ENCODE data around the gene SLC9A9.
A peak's percentile ranks its signal among the peaks of the same experiment; 100 is the strongest.

The SLC9A9 gene

DNA sequence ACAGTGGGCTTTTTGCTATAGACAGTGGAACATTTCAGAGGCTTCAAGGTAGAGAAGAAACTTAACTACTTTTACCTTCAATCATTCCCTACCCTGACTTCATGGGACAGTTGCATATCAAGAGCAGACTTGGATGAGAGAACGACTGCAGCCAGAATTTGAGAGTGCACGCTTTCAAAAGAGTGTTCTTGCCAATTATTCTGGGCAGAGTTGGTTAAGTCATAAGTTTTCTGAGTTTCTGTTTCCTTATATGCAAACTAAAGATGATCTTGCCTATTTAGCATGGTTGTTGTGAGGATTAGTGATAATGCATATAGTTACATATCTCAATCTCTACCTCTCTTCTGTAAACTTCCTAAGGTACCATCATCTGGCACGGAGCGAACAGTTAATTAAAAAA, 7.6 kb downstream of the SLC9A9 start:
- DNase-seq = no peak

GRCh38 chr3:143839980-143840379, 8.3 kb downstream of the SLC9A9 start:
- DNase-seq = no peak

DNA sequence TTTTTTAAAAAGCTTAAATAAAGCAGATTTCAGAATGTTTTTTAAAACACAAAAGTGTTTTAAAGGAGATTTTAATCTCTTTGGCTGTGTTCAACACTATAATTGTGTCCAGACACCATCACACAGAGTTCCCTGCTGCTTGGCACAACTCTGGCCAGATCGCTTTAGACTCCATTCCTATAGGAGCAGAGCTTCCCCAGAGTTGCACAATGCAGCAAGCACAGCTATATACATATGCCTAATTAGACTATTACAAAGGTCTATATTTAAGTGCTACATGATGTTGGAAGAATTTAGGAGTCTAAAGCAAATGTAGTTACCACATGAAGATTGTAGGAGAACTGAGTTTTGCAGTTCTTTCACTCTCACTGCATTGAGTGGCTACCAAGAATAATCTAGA, 11.2 kb downstream of the SLC9A9 start:
- no peak for DNase-seq

- no peak for DNase-seq
Observed at GRCh38 chr3:143835312-143835711, 13.0 kb downstream of the SLC9A9 start.

GRCh38 chr3:143832433-143832832, 15.8 kb downstream of the SLC9A9 start:
- peak; percentile 70 for DNase-seq

- no peak for DNase-seq
Observed at GRCh38 chr3:143831994-143832393, 16.3 kb downstream of the SLC9A9 start.

- peak; percentile 60 for DNase-seq
Observed at GRCh38 chr3:143831208-143831607, 17.1 kb downstream of the SLC9A9 start.

DNA sequence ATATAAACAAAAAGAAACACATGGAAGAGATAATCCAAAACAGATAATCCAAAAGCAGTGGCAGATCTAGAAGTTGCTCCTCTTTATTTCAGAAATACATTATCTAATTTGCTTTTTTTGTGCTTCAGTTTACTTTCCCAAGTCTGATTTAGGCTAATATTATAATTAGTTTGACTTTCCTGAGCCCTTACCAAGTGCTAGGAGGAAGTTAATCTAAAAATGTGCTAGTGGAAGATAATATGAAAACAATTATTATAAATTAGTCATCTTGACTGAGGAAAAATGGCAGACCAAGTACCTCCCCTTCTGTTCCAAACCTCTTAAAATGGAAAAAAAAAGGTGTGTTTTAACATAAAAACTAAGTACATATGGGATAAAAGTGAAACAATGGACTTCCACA, 17.5 kb downstream of the SLC9A9 start:
- no peak for DNase-seq

GRCh38 chr3:143830063-143830462, 18.2 kb downstream of the SLC9A9 start:
- no peak for DNase-seq

GRCh38 chr3:143827425-143827824, 20.8 kb downstream of the SLC9A9 start:
- DNase-seq = no peak

GRCh38 chr3:143826296-143826695, 22.0 kb downstream of the SLC9A9 start:
- no peak for DNase-seq

- no peak for DNase-seq
Observed at GRCh38 chr3:143825513-143825912, 22.8 kb downstream of the SLC9A9 start.

GRCh38 chr3:143824735-143825385, 23.4 kb downstream of the SLC9A9 start:
- no peak for DNase-seq

DNA sequence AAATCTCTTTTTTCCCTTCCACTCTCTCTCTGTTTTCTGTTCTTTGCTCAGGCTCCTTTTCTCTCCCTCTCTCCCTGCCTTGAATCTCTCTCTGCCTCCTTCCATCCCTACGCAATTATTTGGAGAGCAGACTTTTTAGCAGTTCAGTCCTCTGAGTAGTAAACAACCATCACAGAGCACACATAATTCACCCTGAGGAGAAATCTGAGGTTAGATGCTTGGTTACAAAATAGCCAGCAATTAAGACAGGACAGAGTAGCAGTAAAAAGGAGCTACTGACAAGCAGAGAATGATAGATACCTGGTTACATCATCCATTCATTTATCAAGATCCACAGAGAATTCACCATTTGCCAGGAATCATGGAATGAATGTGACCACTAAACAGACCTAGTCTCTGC, 25.5 kb downstream of the SLC9A9 start:
- no peak for DNase-seq

DNA sequence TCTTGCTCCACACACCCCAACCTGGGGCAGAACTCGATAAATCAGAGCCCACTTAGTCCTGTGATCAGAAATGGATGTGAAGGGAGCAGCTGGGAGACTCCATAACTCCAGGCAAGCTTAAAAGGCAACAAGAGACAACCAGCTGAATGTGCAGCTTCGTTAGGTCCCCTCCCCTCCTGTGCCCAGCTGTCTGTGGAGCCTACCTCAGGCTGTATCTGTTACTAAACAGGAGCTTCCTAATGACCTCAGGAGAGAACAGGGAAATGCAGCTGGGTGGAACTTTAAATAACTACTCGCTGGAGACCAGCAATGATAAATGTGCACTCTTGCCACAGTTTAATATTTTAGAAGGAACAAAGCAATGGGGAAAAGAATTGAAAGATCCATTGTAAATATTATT, 25.9 kb downstream of the SLC9A9 start:
- no peak for DNase-seq

DNA sequence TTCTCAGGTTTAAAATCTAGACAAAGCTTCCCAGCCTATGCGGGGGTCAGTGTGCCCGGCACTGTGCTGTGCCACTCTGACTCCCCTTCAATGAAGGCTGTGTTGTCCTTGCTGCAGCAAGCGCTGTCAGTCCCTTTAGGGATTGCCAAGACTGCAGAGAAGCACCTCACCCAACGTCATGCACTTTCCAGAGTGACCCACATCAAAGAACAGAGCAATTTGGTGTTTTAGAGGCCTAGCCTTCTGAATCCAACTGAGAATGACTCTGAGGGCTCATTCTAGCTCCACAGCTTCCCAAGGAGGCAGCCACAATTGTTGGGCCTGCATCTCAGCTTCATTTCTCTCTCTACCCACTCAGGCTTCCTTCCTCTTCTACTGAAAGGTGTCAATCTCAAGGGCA, 26.4 kb downstream of the SLC9A9 start:
- DNase-seq = no peak

- no peak for DNase-seq
Observed at GRCh38 chr3:143820466-143821221, 27.6 kb downstream of the SLC9A9 start.

DNA sequence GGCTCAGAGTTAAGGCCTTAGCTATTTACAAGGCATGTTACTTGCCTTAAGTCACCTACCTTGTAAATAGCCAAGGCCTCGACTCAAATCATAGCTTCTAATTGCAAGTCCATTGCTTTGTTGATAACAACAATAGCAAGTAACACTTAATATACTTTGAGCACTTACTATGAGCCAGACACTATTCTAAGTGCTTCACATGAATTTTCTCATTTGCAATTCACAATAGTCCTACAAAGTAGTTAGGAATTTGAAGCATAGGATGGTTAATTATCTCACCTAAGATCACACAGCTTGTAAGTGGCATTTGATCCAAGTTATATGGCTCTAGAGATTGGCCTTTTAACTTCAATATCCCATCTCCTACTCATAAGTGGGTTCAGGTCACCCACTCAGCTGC, 28.4 kb downstream of the SLC9A9 start:
- no peak for DNase-seq

DNA sequence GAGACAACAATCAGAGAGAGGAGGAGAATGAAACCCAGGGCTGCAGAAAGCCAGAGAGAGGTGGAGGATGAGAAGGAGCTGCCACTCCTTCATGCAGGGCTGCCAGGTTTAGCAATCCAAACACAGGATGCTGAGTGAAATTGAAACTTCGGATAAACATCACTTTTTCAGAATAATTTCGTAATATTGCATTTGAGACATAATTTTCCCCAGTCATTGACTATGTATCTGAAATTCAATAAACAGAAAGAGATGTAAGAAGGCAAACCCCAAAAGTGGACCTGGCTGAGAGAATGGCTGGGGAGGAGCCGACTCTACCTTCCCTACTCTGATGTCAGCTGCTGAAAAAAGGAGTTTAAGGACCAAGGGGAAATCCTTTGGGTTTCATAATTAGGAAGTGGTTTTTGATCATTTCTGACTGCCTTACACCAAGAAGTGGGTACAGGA, 33.8 kb downstream of the SLC9A9 start:
- no peak for DNase-seq

DNA sequence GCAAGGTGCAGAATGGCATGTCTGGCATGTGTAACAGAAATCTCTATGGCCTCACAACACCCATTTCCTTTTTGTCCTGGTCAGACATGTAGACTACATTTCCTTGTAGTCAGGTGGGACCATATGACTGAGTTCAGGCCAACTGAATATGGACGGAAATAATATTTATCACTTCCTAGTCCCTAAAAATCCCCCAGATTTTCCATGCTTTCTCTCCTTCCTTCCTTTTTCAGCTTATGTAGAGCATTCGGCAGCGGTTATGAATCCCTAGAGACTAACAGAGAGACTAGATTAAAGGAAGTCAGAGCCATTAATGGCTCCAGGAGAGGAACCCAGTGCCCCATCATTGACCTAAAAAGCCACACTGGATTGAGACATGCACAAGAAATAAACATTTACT, 35.8 kb downstream of the SLC9A9 start:
- no peak for DNase-seq

- DNase-seq = no peak
Observed at GRCh38 chr3:143811602-143812001, 36.7 kb downstream of the SLC9A9 start.

DNA sequence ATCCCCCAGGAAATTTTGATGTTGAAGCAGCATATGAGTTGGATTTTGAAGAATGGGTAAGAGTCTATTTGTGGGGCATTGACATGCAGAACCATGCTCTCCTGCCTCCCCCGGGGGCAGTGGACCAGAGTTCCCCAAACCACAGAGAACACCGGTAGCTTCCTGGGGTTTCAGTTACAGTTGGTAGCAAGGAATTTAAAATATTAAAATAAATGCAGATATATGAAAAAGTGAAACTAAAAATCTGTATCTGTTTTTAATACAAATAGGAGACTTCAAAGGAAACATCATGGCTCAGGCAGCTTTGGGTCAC, 37.4 kb downstream of the SLC9A9 start:
- DNase-seq = no peak

DNA sequence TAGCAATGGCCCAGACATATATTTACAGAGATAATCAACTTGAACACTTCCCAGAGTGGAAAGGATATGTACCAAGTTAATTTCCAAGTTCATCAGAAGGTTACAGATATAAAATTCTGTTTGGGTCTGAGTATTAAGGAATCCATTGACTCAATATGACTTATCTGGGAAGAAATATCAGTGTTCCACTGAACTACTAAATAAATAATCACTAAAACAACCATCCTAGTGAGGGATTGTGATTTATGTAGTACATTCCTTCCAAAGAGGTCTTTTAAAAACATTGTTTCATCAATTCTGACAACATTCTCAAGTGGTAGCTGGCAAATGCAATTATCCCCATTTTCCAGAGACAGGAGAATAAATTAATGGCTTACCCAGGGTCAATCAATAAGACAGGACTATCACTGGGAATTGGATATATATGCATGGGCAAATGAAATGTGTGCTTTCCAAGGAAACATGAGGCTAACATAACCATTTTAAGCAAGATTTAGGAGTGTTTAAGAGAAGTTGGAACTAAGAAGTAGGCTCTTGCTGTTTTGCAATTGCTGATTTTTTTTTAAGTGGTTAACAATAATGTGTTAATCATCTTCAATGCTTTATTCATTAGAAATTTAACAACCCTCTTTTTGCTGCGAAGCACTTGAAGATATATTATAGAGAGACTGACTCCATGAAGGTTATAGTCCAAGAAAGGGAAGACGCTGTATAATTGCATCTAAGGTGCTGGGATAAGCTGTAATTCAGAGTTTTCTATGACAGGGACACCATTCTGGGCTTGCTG, 37.9 kb downstream of the SLC9A9 start:
- DNase-seq = no peak

DNA sequence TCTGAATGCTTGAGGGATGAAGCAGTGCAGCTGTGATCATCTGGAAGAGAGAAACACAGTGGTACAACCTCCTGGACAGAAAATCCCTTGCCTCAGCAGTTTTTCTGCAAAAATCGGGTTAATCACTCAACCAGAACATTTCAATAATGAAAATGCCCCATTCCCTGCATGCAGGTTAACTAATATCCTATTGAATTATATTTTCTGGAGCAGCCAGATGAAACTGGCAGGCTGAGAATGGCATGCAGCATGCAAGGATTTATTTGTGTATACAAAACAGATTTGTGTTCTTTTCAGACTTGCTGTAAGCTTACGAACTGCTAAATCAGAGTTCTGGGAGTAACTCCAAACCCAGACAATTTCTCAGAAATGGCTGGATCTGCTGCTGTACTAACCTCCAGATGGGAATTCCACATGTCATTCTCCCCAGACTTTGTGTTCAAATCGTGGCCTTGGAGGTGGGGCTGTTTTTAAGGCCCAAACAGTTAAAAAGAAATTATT, 39.1 kb downstream of the SLC9A9 start:
- DNase-seq = no peak
